Keratinocyte (primary cell): Measurements from ENCODE around the gene PTPRD. TPM values are rescaled to one million over a fixed set of nuclear protein-coding genes. Genes with fewer than 3 reads are reported as not detected.

Source experiments
- DNase-seq: peaks from one replicate; pipeline ENCODE4 v3.0.0-alpha.2; 2011; ENCODE audit warnings: low read depth, missing footprints, low spot score
- FAIRE-seq: peaks from 2 replicates; lab custom pipeline; 2011; peaks lifted over from hg19 to GRCh38; lab: Jason Lieb, UNC
- H2AFZ ChIP-seq: 2 replicates; pipeline ENCODE4 v1.6.0; 2012; ENCODE audit warnings: low read length, control low read depth, inconsistent platforms; ENCODE audit not compliant: control insufficient read depth
- H3K27ac ChIP-seq: 2 replicates; pipeline ENCODE4 v1.5.1; 2011; ENCODE audit warnings: low read length; ENCODE audit not compliant: control insufficient read depth, insufficient read depth
- H3K27me3 ChIP-seq: 3 replicates; pipeline ENCODE4 v1.6.0; 2011; ENCODE audit warnings: low read length; ENCODE audit not compliant: control insufficient read depth, insufficient read depth; ENCODE audit errors: extremely low read depth
- H3K36me3 ChIP-seq, 2 experiments: 2 replicates in 1 of 2; 3 replicates in 1 of 2; pipeline ENCODE4 v1.5.1; 2011; ENCODE audit warnings: low read length in 2 of 2, mild to moderate bottlenecking in 1 of 2; ENCODE audit not compliant: control insufficient read depth in 2 of 2, insufficient read depth in 2 of 2; ENCODE audit errors: extremely low read depth in 1 of 2
- H3K4me1 ChIP-seq: 3 replicates; pipeline ENCODE4 v1.5.1; 2011; ENCODE audit warnings: low read length; ENCODE audit not compliant: control insufficient read depth, insufficient read depth; ENCODE audit errors: extremely low read depth
- H3K4me2 ChIP-seq: 3 replicates; pipeline ENCODE4 v1.6.0; 2011; ENCODE audit warnings: low read depth, low read length; ENCODE audit not compliant: control insufficient read depth, insufficient read depth; ENCODE audit errors: extremely low read depth
- H3K4me3 ChIP-seq, 3 experiments: fragments of 200-600 bp in 1 of 3; sonication (generic) in 1 of 3; 2 replicates in 2 of 3; 3 replicates in 1 of 3; pipeline ENCODE4 v1.5.1; 2011 to 2016; ENCODE audit warnings: low read length in 3 of 3, mild to moderate bottlenecking in 3 of 3, control low read depth in 2 of 3, inconsistent platforms in 1 of 3, low read depth in 1 of 3, mixed read lengths in 1 of 3, mixed run types in 1 of 3, moderate library complexity in 1 of 3; ENCODE audit not compliant: control insufficient read depth in 2 of 3, insufficient read depth in 2 of 3; ENCODE audit errors: extremely low read depth in 1 of 3
- H3K79me2 ChIP-seq: 2 replicates; pipeline ENCODE4 v1.6.0; 2012; ENCODE audit warnings: low read length; ENCODE audit not compliant: control insufficient read depth, insufficient read depth
- H3K9ac ChIP-seq: 3 replicates; pipeline ENCODE4 v1.6.0; 2011; ENCODE audit warnings: low read length; ENCODE audit not compliant: control insufficient read depth, insufficient read depth; ENCODE audit errors: extremely low read depth
- H3K9me1 ChIP-seq: 3 replicates; pipeline ENCODE4 v1.6.0; 2011; ENCODE audit warnings: low read length; ENCODE audit not compliant: control insufficient read depth, insufficient read depth; ENCODE audit errors: extremely low read depth
- H3K9me3 ChIP-seq: 2 replicates; pipeline ENCODE4 v1.5.1; 2012; ENCODE audit warnings: low read depth, low read length; ENCODE audit not compliant: control insufficient read depth
- H4K20me1 ChIP-seq: 3 replicates; pipeline ENCODE4 v1.6.0; 2011; ENCODE audit warnings: low read length; ENCODE audit not compliant: control insufficient read depth, insufficient read depth; ENCODE audit errors: extremely low read depth
- EZH2 ChIP-seq: IDR thresholded peaks from one replicate; pipeline ENCODE4 v1.6.1; 2012; ENCODE audit warnings: inconsistent platforms, mild to moderate bottlenecking, low read length, moderate library complexity
- dilution Hi-C: fragments of 300-500 bp; cut with MboI; formaldehyde crosslinking; loops from one replicate; pipeline ENCODE4 v1.7.0; 2020; ENCODE audit warnings: low sequenced_read_pairs; ENCODE audit not compliant: extremely low pct_ligation_motif_present
- polyA plus RNA-seq, 5 experiments: library from polyadenylated mRNA; depleted of rRNA in 3 of 5; stranded (reverse) in 3 of 5; stranded (forward) in 1 of 5; unstranded in 1 of 5; fragments of >200 nt; gene quantifications; 1 replicate in 1 of 5; 2 replicates in 3 of 5; 3 replicates in 1 of 5; pipeline versions ENCODE4 v1.2.1 to v1.2.3, GENCODE V29; 2011 to 2012; ENCODE audit warnings: missing spikeins in 2 of 5, low read depth in 1 of 5, low replicate concordance in 1 of 5
- TF ChIP-seq, protein P1 (sequence below), 3 experiments: IDR thresholded peaks in 1 of 3; conservative IDR thresholded peaks in 1 of 3; optimal IDR thresholded peaks in 1 of 3; 2 replicates in 2 of 3; 3 replicates in 1 of 3; pipeline versions ENCODE3 to v1.5.1; 2011; ENCODE audit warnings: low read length in 3 of 3, mild to moderate bottlenecking in 3 of 3, moderate library complexity in 2 of 3, control low read depth in 1 of 3, inconsistent platforms in 1 of 3; ENCODE audit not compliant: insufficient read depth in 2 of 3; ENCODE audit errors: extremely low read depth in 1 of 3

The PTPRD gene
- polyA plus RNA-seq, 1 donor (not counting 4 experiments of a cell fraction or from before 2014, with no cell fraction given): 0.10 TPM

DNA sequence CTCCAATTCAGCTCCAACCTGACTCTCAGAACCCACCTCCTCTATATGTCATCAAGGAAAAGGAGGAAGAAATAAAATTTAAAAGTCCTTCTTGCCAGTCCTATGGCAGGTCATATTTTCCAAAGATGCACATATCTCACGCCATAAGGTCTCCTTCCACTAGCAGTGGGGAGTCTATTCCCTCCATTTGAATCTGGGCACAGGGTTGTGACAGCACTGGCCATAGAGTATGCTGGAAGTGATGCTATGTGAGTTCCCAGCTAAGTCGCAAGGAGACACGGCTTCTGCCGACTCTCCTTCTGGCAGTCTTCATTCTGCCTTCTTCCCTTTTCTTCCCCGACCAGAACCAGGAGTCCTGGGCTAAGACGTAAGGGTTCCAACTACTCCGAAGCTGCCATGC, 1929.3 kb downstream of the PTPRD start:
- Histone ChIP-seq H3K9me3 (no peaks in the 10 kb centered on the region), H3K36me3 (no peaks in the 10 kb centered on the region), H3K4me2 (no peak overlapping the region), H3K79me2 (no peaks in the 10 kb centered on the region), H3K9me1 (no peaks in the 10 kb centered on the region), H4K20me1 (no peaks in the 10 kb centered on the region), H3K27ac (no peak overlapping the region), H2AFZ (no peak overlapping the region), H3K4me3 (no peak overlapping the region), H3K4me1 (no peaks in the 10 kb centered on the region), H3K27me3 (no peaks in the 10 kb centered on the region), H3K9ac (no peak overlapping the region)
- dilution Hi-C loops: no loop called here
- FAIRE-seq (no peak), DNase-seq (no peak)
- TF ChIP-seq EZH2: no peak
- TF ChIP-seq, protein P1, sequence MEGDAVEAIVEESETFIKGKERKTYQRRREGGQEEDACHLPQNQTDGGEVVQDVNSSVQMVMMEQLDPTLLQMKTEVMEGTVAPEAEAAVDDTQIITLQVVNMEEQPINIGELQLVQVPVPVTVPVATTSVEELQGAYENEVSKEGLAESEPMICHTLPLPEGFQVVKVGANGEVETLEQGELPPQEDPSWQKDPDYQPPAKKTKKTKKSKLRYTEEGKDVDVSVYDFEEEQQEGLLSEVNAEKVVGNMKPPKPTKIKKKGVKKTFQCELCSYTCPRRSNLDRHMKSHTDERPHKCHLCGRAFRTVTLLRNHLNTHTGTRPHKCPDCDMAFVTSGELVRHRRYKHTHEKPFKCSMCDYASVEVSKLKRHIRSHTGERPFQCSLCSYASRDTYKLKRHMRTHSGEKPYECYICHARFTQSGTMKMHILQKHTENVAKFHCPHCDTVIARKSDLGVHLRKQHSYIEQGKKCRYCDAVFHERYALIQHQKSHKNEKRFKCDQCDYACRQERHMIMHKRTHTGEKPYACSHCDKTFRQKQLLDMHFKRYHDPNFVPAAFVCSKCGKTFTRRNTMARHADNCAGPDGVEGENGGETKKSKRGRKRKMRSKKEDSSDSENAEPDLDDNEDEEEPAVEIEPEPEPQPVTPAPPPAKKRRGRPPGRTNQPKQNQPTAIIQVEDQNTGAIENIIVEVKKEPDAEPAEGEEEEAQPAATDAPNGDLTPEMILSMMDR (optimal IDR thresholded peaks at IDR 0.05 in 1 of 3, IDR thresholded peaks at IDR 0.05 in 1 of 3, conservative IDR thresholded peaks at IDR 0.05 in 1 of 3; ENCODE audit: extremely low read depth in 1 of 3, insufficient read depth in 2 of 3, low read length in 3 of 3): no peak

DNA sequence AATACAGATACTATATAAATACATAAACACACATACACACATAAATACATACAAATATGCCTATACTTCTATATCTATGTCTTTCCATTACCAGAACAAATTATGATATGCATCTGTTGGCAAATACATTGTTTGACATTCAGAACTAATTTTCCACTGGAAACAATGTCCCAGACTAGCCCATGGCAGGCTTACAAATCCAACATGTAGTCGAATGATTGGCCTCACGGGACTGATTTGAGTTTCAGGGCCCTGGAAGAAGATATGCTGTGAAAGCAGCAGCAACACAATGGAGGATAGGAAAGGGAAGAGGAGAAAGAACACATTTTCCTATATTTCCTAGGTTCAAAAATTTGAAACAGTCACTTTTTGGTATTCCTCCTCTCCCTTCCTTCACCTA, 1932.1 kb downstream of the PTPRD start:
- dilution Hi-C loops: no loop called here
- no peak for FAIRE-seq

More for the DNA sequence above, 1932.1 kb downstream of the PTPRD start:
- Histone ChIP-seq H3K9me1 (no peaks in the 10 kb centered on the region), H3K4me1 (no peaks in the 10 kb centered on the region), H2AFZ (no peak overlapping the region), H3K9ac (no peak overlapping the region), H3K79me2 (no peaks in the 10 kb centered on the region), H3K9me3 (no peaks in the 10 kb centered on the region), H3K4me3 (no peak overlapping the region), H3K36me3 (no peaks in the 10 kb centered on the region), H3K4me2 (no peak overlapping the region), H4K20me1 (no peaks in the 10 kb centered on the region), H3K27me3 (no peaks in the 10 kb centered on the region), H3K27ac (no peak overlapping the region)
- no peak for DNase-seq
- TF ChIP-seq, protein P1 (optimal IDR thresholded peaks at IDR 0.05 in 1 of 3, IDR thresholded peaks at IDR 0.05 in 1 of 3, conservative IDR thresholded peaks at IDR 0.05 in 1 of 3; ENCODE audit: extremely low read depth in 1 of 3, insufficient read depth in 2 of 3, low read length in 3 of 3): no peak
- TF ChIP-seq EZH2: no peak
